Measurements from ENCODE around the gene B4GALT1.
"Not testable (repeated sequence)": the region's sequence is repeated elsewhere in the genome, so short reads cannot be mapped to it uniquely, and the experiment has no call there.

The B4GALT1 gene

DNA sequence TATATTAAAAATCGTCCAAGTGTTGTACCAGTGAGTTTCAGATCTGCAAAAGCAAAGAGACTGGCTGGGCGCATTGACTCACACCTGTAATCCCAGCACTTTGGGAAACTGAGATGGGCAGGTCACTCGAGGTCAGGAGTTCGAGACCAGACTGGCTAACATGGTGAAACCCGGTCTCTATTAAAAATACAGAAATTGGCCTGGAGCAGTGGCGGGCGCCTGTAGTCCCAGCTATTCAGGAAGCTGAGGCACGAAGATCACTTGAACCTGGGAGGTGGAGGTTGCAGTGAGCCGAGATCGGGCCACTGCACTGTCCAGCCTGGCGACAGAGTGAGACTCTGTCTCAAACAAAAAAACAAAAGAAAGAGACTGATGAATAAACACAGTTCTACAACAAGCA lies 18.3 kb upstream of the B4GALT1 start:
- in situ Hi-C loops (cut with MboI; ENCODE audit: low sequenced_read_pairs) = no loop called here

DNA sequence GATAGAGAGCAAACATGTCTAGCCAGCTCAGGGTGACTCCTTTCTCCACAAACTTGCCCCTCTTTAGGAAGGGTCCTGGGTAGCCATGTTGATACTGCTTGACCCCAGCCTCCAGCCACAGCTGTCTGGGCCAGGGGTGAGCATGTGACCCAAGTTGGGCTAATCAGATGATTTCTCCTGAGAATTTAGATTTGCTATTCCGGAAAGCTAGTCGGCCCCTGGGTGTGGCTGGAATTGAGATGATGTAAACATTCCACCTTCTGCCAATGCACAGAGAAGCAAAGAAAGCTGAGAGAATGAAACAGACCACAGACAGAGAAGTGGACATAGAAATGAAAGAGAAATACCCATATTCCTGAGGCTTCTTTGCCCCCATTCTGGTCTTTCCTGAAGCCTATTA lies 17.8 kb upstream of the B4GALT1 start:
- in situ Hi-C loops (cut with MboI; ENCODE audit: low sequenced_read_pairs) = no loop called here

DNA sequence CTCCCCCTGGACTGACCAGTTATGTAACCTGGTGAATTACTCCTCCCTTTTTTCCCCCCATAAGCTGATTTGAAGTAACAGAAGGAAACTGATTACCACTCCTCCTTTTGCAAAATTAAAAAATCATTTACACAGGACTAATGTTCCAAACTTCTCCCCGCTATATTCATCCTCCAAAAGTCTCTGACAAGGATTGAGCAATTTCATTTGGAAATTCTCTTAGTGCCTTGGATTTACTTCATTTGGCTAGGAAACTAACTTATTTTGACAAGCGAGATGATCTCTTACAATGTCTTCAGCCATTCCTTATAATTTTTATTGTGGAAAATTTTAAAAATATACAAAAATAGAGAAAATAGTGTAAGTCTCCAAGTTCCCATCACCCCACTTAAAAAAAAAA lies 15.4 kb upstream of the B4GALT1 start:
- in situ Hi-C loops (cut with MboI; ENCODE audit: low sequenced_read_pairs) = no loop called here

DNA sequence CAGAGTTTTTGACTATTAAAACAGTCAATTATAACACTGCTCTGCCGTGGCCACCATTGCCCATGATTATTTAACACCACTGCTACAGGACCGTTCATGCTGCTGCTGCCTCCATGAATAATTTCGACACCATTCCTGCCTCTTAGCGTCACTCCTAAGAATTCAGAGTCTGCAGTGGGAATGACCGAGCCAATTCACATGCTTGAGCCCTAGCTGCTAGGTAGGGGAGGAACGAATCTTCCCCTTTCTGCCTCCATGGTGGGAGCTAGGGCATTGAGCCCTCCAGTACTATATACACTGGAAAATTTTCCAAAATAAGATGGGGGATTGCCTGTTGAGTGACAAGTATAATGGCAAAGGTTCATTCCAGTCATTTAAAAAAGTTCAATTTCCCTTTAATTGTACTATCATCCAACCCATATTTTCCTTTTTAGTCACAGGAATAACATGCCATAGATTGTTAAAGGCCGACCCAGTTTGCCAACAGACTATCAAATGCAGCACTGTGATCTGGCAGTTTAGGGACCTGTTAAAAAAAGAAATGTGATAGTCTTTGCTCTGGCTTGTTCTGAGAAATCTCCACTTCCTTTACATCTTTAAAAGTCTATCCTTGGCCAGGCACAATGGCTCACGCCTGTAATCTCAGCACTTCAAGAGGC lies 13.5 kb upstream of the B4GALT1 start:
- in situ Hi-C loops (cut with MboI; ENCODE audit: low sequenced_read_pairs) = no loop called here

DNA sequence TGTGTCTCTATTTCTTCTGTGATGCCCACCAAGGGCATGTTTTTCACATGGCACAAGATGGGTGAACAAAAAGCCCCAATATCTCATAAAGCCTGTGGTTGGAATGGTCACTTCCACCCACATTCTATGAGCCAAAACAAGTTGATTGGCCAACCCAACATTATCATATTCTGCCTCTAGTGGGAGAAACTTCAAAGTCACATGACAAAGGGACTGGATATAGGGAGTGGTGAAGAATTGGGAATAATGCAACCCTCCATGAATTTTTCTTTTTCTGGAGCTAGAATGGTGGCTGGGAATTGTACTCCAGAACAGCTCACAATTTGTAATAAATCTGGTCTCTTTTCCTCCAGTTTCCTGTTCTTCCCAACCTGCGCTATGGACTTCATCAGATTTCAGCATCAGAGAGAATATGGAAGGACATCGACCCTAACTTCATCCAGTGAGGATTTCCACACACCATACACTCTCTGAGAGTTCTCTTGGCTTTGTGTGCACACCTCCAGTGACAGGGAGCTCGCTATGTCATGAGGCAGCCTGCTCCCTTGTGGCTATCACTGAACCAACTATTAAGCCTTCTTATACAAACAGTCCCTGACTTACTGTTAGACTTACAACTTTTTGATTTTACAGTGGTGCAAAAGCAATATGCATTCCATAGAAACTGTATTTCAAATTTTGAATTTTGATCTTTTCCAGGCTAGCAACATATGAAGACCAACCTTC lies 12.0 kb upstream of the B4GALT1 start:
- in situ Hi-C loops (cut with MboI; ENCODE audit: low sequenced_read_pairs) = no loop called here

DNA sequence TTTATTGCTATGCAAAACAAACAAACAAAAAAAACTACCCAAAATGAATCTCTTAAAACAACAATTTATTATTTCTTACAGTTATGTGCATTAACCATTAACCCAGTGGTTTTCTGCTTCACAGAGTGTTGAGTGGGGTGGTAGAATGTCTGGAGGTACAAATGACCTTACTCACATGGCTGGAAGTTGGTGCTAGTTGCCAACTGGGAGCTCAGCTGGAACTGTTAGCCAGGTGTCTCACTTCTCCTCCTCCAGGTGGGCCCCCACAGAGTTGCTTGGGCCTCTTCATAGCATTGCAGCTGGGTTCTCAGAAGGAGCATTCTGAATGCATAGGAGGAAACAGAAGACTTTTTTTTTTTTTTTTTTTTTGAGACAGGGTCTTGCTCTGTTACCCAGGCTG lies 10.5 kb upstream of the B4GALT1 start:
- in situ Hi-C loops (cut with MboI; ENCODE audit: low sequenced_read_pairs) = no loop called here

DNA sequence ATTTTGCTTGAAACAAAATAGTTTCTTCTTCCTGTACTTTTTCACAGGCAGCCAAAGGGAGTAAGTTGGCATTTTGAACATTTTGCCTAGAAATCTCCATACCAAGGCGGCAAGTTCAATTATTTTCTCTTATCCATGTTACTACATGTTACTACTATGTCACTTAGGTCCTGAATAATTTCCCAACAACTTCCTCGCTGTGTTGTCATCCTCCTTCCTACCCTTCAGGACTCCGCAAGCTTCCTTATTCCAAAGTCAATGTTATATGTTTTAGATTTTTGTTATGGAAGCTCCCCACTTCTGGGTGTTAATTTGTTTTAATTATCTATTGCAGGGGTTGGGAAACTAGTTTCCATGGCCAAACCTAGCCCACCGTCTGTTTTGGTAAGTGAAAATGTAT lies 9.9 kb upstream of the B4GALT1 start:
- in situ Hi-C loops (cut with MboI; ENCODE audit: low sequenced_read_pairs) = no loop called here

DNA sequence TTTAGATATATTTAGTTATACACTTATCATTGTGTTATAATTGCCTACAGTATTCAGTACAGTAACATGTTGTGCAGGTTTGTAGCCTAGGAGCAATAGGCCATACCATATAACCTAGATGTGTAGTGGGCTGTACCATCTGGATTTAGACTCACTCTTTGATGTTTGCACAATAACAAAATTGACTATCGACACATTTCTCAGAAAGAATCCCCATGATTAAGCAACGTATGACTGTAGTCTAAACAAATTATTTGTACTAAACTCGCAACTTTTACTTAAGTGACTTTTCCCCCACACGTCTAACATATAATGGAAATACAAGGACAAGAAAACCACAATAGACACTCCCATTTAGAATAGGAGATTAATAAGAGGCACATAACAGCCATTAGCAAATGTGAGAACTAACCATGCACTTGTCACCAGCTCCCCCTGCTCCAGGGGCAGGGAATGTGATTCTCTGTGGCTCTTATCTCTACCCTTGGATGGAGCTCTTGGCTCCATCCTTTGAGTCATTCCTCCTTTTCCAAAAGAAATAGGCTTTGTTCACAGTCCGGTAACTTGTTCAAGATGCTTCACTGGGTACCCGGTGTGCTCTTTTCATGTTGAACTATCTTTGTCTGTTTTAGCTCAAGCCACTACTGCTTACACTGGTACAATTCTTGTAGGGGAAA lies 8.7 kb upstream of the B4GALT1 start:
- in situ Hi-C loops (cut with MboI; ENCODE audit: low sequenced_read_pairs) = no loop called here

DNA sequence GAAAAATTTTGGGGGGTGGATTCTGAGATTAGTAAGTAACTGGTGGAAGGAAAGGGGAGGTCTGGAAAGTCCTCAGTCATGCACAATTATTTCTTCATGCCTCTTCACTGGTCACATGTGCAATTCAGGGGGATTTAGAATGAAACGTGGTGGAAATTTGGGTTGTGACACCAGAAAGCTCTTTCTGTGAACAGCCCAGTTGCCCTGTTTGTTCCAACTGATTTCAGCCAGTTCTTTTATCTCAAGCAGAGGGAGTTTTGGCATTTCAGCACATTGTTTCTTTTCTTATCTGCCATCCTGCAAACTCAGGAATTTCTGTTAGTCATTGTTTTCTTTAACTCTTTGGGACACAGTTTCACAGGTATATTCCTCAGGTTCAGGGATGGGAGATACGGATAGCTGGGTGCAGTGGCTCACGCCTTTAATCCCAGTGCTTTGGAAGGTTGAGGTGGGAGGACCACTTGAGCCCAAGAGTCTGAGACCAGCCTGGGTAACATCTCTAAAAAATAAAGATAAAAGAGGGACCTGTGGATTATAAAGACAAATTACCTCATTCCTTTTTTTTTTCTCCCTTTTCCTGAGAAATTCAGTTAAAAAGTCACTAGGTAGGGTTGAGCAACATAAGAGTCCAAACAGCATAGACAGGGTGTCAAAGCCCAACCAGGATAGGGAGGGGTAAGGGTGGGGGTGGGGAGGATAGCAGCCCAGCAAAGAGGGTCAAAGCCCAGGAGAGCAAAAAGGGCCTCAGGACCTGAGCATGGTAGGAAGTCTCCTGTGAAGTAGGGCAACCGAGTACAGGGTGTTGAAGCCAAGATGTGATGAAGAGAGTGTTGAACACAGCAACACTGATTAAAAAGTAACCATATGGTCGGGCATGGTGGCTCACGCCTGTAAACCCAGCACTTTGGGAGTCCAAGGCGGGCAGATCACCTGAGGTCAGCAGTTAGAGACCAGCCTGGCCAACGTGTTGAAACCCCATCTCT lies 5.4 kb upstream of the B4GALT1 start:
- in situ Hi-C loops (cut with MboI; ENCODE audit: low sequenced_read_pairs) = no loop called here

DNA sequence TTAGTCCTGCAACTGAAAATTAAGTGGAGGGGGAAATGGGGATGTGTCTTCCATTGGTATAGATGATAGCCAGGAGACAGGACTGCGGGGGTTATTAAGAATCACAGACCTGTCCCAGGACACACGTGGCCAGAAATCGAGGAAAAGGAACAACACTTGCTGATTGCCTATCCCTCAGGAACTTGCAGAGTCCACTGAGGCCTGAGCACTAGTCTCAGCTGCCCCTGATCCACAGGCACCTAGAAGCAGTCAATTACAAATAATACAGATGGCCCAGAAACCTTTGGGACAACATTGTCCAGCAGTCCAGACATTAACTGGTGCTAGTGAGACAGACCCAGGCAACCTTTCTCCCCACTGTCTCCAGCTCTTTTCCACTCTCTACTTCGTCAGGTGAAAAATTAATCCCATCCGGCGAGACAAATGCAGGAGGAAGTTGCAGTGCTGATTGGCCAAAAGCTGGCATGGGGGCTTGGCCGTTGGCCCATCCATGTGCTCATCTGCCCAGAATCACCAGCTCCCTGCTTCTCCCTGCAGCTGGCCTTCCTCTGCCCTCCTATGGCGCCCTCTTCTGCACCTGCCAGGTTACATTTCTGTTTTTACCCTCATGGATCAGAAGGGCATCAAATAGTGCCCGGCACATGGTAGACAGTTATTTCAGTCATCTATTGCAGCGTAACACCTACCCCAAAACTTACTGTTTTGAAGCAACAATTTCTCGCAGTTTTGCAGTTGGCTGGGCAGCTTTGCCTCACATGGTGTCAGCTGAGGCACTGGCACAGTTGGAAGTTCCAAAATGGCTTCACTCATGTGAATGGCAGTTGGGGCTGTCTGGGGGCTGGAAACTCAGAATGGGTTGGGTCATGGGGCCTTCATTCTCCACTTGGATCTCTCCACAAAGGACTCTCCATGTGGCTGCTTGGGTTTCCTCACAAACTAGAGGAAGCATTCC lies 3.6 kb upstream of the B4GALT1 start:
- in situ Hi-C loops (cut with MboI; ENCODE audit: low sequenced_read_pairs) = no loop called here

DNA sequence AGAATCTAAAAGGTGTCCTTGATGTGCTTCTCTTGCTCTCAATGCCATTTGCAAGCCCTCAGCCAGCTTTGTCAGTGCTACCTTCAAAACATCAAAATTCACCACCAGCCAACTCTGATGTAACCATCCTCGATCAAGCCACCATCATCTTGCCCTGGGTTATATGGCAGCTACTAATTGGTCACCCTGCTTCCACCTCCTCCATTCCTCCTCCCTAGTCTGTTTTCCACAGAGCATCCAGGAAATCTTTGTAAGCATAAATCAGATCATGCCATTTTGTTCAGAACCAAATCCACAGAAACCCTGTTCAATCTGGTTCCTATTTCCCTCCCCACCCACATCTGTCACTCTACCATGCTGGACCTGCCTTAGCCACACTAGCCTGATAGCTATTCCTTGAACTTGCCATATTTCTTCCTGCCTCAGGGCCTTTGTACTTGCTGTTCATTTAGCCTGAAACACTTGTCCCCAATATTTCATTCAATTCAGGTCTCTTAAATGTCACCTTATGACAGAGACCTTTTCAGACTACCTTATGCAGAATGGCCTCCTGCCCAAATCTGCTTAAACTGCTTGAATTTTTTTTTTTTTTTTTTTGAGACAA lies 1.9 kb upstream of the B4GALT1 start:
- in situ Hi-C loops (cut with MboI; ENCODE audit: low sequenced_read_pairs) = no loop called here

DNA sequence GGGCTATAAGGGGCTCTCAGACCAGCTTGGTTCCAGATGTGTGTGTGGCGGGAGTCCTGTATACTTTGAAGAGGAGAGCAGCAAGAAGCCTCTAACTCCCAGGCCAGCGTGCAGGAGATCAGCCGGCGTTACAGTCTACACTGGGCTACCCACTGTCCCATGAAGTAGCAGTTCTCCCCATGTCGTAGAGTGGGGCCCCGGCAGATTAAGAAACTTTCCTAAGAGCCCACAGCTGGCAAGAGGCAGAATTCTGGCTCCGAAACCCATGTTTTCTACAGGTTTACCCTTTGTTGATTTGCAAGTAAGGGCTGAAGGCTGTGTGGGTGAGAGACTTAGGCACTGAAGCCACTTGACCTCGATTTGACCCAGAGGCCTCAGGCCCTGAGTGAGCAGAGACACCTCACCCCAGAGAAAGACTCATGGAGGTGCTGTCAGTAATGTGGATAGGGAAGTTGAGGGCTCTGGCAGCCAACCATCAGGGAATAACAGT lies 881 bp upstream of the B4GALT1 start:
- in situ Hi-C loops (cut with MboI; ENCODE audit: low sequenced_read_pairs) = no loop called here

DNA sequence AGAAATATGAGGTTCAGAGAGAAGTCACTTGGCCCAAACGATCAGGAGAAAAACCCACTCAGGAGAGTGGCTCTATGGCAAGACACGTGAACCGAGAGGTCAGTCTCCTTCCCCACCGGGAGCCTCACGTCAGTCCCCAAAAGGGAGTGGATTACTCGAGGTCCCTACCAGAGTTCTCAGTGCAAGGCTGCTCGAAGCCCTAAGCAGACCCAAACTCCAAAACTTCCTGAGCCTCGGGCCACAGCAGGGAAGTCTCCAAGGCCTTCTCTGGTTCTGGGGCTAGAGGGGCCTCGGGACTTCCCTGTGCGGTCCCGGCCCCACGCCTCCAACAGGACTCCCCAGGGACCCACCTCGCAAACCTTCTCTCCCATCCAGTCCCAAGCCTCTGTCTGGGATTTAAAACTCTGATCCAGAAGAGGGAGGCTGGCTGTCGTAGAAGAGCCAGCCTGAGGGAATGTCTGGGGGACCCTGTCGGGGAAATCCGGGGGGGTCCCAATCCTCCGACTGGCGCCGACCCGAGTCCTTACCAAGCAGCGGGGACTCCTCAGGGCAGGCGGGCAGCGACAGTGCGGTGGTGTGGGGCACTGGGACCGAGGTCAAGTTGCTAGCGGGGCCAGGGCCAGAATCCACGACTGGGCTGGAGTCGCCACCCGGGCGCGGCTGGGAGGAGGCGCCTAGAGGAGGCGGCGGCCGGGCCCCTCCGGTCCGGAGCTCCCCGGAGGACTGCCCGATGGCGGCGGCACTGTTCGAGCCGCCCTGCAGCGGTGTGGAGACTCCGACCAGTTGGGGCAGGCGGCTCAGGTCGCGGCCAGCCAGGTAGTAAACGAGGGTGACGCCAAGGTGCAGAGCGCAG lies 679 bp downstream of the B4GALT1 start:
- in situ Hi-C loops (cut with MboI; ENCODE audit: low sequenced_read_pairs) = no loop called here

DNA sequence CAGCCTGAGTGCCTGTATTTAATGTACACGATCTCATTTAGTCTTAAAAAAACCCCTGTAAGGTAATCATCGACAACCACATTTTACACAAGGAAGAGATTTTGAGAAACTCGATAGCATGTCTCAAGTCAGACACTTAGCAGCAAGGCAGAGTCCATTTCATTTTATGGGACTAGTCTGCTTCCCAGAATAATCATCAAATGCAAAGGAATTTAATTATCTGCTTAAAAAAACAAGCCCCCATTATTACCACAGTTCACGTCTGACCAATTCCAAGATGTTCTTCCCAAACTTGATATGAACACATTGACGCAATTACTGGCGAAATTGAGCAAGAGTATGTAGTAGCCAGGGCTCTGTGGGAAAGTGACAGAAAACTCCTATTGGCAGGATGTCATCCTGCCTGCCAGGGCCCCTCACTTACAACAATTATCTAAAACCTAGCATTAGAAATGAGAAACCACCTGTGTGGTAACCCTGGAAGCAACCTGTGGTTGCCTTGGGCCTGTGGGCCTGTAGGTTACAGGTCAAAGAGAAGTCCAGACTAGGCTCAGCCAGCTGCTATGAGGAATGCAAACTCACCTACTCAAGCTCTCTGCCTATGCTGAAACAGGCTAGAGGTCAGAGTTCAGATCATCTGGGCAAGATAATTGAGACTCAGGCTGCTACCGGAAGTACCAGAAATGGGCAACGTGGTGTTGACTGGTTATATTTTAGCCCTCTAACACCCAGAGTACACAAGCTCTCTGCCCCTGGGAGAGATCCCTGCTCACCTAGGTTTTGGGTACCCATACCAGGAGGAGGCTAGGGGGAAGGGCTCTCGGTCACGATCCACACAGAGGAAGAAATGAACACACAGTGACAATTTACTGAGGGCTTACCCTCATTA lies 1.6 kb downstream of the B4GALT1 start:
- in situ Hi-C loops (cut with MboI; ENCODE audit: low sequenced_read_pairs) = no loop called here

DNA sequence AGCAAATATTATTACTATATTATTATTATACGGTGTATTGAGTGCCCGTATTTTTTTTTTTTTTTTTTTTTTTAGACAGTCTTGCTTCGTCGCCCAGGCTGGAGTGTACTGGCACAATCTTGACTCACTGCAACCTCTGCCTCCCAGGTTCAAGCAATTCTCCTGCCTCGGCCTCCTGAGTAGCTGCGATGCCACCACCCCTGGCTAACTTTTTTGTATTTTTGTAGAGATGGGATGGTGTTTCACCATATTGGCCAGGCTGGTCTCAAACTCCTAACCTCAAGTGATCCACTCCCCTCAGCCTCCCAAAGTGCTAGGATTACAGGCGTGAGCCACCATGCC lies 2.2 kb downstream of the B4GALT1 start:
- in situ Hi-C loops (cut with MboI; ENCODE audit: low sequenced_read_pairs) = not testable (repeated sequence)

DNA sequence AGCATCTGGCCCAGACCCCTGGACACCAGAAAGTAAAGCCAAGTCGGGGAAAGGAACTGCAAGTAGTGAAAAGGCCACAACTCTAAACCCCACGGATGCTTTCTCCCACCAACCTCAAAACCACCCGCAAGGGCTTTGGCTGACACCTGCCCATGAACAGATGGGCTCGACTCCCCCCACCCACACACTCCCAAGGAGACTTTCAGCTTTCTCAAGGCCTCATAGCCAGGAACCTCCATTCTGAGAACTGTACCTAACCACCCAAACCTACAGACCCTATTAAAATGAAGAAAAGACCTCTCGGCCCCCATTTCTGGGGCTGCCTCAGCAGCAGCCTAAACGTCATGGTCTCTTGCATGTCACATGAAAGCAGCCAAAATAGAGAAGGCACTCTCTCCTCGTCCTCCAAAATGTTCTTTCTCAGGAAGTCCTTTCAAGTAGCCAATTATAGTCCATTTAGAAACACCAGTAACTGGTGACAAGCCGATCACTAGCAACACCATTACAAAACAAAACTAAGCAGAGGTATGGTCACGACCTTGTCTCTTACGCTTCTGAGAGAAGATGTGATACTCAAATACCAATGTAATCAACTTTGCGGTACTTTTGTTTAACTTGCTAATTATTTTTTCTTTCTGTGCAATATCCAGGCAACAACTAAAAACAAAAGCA lies 2.9 kb downstream of the B4GALT1 start:
- in situ Hi-C loops (cut with MboI; ENCODE audit: low sequenced_read_pairs) = no loop called here

Measured in HL-60/S4 treated with phorbol 12-myristate 13-acetate at 8.2 ng/mL for 4 days and 3 days (cell line).